OCI-LY3 (cell line): ENCODE results near the gene SCARB2.

Source experiments
- H2AFZ ChIP-seq: fragments of 200-600, 300-600 bp; shearing (Covaris generic); 2 replicates; pipeline ENCODE4 v1.6.0; 2014; ENCODE audit warnings: antibody characterized with exemption, low read depth, low read length
- H3K27ac ChIP-seq: fragments of 200-600, 300-600 bp; sonication (generic); 2 replicates; pipeline ENCODE4 v1.5.1; 2014; ENCODE audit warnings: mild to moderate bottlenecking, low read length, moderate library complexity, mixed read lengths
- H3K27me3 ChIP-seq: fragments of 200-600, 300-600 bp; sonication (generic); 2 replicates; pipeline ENCODE4 v1.6.1; 2014; ENCODE audit warnings: low read depth, low read length, mixed read lengths
- H3K36me3 ChIP-seq: fragments of 200-600, 300-600 bp; sonication (generic); replicated peaks from 2 replicates; pipeline ENCODE3; 2014; ENCODE audit warnings: low read depth, low read length, mixed read lengths
- H3K4me1 ChIP-seq: fragments of 300-600, 200-600 bp; sonication (generic); 2 replicates; pipeline ENCODE4 v1.6.1; 2014; ENCODE audit warnings: low read length, mixed read lengths
- H3K4me2 ChIP-seq: fragments of 200-600, 300-600 bp; sonication (generic); 2 replicates; pipeline ENCODE4 v1.6.1; 2014; ENCODE audit warnings: low read length, mixed read lengths
- H3K4me3 ChIP-seq: fragments of 300-600, 200-600 bp; sonication (generic); 2 replicates; pipeline ENCODE4 v1.5.1; 2014; ENCODE audit warnings: antibody characterized with exemption, mild to moderate bottlenecking, low read length, moderate library complexity
- H3K79me2 ChIP-seq: fragments of 300-600, 200-600 bp; shearing (Covaris generic); 2 replicates; pipeline ENCODE4 v1.6.1; 2014; ENCODE audit warnings: mild to moderate bottlenecking, low read length, mixed read lengths
- H3K9ac ChIP-seq: fragments of 300-600, 200-600 bp; shearing (Covaris generic); 2 replicates; pipeline ENCODE4 v1.6.0; 2014; ENCODE audit warnings: mild to moderate bottlenecking, low read length, moderate library complexity
- H3K9me3 ChIP-seq: fragments of 200-600, 300-600 bp; shearing (Covaris generic); 2 replicates; pipeline ENCODE4 v1.6.1; 2014; ENCODE audit warnings: low read length, mixed read lengths; ENCODE audit not compliant: insufficient read depth
- H4K20me1 ChIP-seq: fragments of 200-600, 300-600 bp; sonication (generic); 2 replicates; pipeline ENCODE4 v1.6.1; 2016; ENCODE audit warnings: low read length, mixed read lengths; ENCODE audit not compliant: insufficient read depth
- CTCF ChIP-seq: fragments of 200-600, 300-600 bp; sonication (generic); IDR thresholded peaks from 2 replicates; pipeline ENCODE4 v1.5.1; 2014; ENCODE audit warnings: antibody characterized with exemption, low read length, low read depth
- EZH2phosphoT487 ChIP-seq: fragments of 200-600 bp; shearing (Covaris generic); IDR thresholded peaks from 2 replicates; pipeline ENCODE4 v1.6.1; 2018; ENCODE audit warnings: antibody characterized with exemption, mixed run types, low read depth

The SCARB2 gene

GRCh38 chr4:76182463-76182862 lies 31.2 kb downstream of the SCARB2 start:
- H3K36me3 ChIP-seq = no peaks in the 10 kb centered on the region
- no peak overlapping the region for H3K4me2 ChIP-seq
- no peak overlapping the region for H3K27ac ChIP-seq
- H3K4me1 ChIP-seq = no peaks in the 10 kb centered on the region
- no peak for TF ChIP-seq EZH2phosphoT487
- TF ChIP-seq CTCF = no peak
- no peaks in the 10 kb centered on the region for H3K79me2 ChIP-seq
- no peaks in the 10 kb centered on the region for H3K27me3 ChIP-seq
- no peak overlapping the region for H2AFZ ChIP-seq
- no peak overlapping the region for H3K4me3 ChIP-seq
- no peaks in the 10 kb centered on the region for H4K20me1 ChIP-seq
- H3K9me3 ChIP-seq = no peaks in the 10 kb centered on the region
- H3K9ac ChIP-seq = no peak overlapping the region

GRCh38 chr4:76179398-76180318 lies 34.0 kb downstream of the SCARB2 start:
- Histone ChIP-seq H3K27ac (no peak overlapping the region), H4K20me1 (no peaks in the 10 kb centered on the region), H2AFZ (no peak overlapping the region), H3K4me1 (no peaks in the 10 kb centered on the region; the same call in 1 of the 2 replicates), H3K4me3 (no peak overlapping the region), H3K9ac (no peak overlapping the region), H3K9me3 (no peaks in the 10 kb centered on the region), H3K79me2 (no peaks in the 10 kb centered on the region), H3K4me2 (no peak overlapping the region), H3K27me3 (no peaks in the 10 kb centered on the region), H3K36me3 (peaks cover 6% of the 10 kb centered on the region)
- no peak for TF ChIP-seq EZH2phosphoT487
- peak; percentile 97 for TF ChIP-seq CTCF

GRCh38 chr4:76178296-76178695 lies 35.3 kb downstream of the SCARB2 start:
- no peaks in the 10 kb centered on the region for H3K9me3 ChIP-seq
- no peak overlapping the region for H3K4me3 ChIP-seq
- TF ChIP-seq EZH2phosphoT487 = no peak
- no peak for TF ChIP-seq CTCF
- H3K27ac ChIP-seq = no peak overlapping the region
- no peaks in the 10 kb centered on the region for H3K79me2 ChIP-seq
- H3K4me1 ChIP-seq = no peaks in the 10 kb centered on the region; the same call in 1 of the 2 replicates
- H3K27me3 ChIP-seq = no peaks in the 10 kb centered on the region
- no peak overlapping the region for H2AFZ ChIP-seq
- no peak overlapping the region for H3K9ac ChIP-seq
- H3K36me3 ChIP-seq = peaks cover 6% of the 10 kb centered on the region
- H4K20me1 ChIP-seq = no peaks in the 10 kb centered on the region
- no peak overlapping the region for H3K4me2 ChIP-seq

- no peaks in the 10 kb centered on the region for H4K20me1 ChIP-seq
- no peak overlapping the region for H3K4me3 ChIP-seq
- no peak overlapping the region for H2AFZ ChIP-seq
- no peak overlapping the region for H3K9ac ChIP-seq
- peaks cover 6% of the 10 kb centered on the region for H3K36me3 ChIP-seq
- H3K9me3 ChIP-seq = no peaks in the 10 kb centered on the region
- H3K4me1 ChIP-seq = no peaks in the 10 kb centered on the region; the same call in 1 of the 2 replicates
- TF ChIP-seq CTCF (no peak), EZH2phosphoT487 (no peak)
- H3K4me2 ChIP-seq = no peak overlapping the region
- H3K27me3 ChIP-seq = no peaks in the 10 kb centered on the region
- H3K27ac ChIP-seq = no peak overlapping the region
- no peaks in the 10 kb centered on the region for H3K79me2 ChIP-seq
Observed at GRCh38 chr4:76177709-76178108, 35.9 kb downstream of the SCARB2 start.
